ENCODE data around the gene ZNF609.

Gene ZNF609

DNA sequence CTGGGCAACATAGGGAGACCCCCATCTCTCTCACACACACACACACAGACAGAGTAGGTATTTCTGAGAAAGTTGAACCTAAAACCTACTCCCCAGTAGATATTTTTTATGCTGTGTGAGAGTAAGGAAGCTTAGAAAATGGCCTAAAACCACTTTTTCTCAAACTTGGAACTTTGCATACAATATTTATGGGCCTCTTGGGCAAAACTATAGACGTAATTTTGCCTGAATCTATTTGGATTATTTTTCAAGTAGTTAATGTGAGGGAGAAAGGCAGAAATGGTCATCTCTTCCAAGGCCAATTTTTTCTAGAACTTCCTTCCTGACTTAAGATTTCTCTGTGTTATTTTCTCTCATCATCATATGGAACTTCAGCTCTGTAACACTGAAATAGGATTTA lies 81.7 kb downstream of the ZNF609 start:
- no peak for DNase-seq (ENCODE audit: low read depth in 2 of 2)

DNA sequence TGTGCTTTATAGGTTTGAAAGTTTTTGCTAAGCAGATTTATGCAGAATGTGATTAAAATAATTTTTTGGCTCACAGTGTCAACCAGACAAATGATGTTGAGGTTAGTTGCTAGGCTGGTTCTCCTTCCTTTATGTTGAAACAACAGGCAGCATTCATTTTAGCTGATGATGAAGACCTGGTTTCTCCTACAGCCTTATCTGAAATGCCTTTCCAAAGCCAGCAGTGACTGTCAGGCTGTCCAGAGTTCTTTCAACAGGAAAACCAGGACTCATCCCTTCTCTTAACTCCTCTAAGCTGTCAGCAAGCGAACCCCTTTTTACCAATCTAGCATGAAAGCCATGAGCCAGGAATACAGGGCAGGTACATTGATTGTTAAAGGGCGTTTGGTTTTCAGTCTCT lies 84.1 kb downstream of the ZNF609 start:
- DNase-seq (ENCODE audit: low read depth in 2 of 2): no peak

DNA sequence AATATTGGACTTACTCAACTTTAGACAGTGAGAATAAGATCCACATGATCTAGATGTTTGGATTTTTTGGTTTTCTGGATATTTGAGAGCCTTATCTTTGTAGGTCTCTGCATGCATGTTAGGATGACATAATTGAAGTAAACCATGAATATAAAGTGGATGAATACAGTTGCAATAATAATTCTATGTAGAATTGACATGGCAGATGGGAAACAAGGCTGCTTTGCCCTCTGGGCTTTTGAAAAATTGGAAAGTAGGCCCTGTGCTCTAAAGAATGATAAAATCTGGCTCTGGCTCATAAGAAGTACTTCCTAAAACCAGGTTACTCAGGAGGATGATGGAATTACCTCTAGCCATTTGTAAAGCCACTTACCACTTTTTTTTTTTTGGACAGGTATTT lies 86.9 kb downstream of the ZNF609 start:
- no peak for DNase-seq (ENCODE audit: low read depth in 2 of 2)

DNA sequence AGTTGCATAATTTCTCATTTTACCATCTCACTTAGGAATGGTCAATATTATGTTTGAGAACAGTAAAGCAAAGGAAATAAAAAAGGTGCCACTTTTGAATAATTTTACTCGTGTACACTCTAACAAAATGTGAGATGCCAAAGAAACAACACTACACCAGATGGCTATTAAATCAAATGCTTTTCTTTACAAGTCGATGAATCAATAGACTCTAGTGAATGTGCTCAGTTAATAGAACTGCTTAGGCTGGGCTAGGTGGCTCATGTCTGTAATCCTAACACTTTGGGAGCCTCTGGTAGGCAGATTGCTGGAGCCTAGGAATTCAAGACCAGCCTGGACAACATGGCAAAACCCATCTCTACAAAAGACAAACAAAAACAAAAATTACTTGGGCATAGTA lies 87.9 kb downstream of the ZNF609 start:
- DNase-seq (ENCODE audit: low read depth in 2 of 2): no peak

DNA sequence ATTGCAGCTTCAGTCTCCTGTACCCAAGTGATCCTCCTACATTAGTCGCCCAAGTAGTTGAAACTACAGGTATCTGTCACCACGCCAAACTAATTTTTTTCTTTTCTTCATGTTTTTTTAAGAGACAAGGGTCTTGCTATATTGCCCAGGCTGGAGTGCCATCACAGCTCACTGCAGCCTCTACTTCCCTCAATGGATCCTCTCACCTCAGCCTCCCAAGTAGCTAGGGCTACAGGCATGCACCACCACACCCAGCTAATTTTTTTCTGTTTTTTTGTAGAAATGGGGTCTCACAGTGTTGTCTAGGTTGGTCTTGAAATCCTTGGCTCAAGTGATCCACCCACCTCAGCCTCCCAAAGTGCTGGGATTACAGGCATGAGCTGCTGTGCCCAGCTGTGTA lies 89.5 kb downstream of the ZNF609 start:
- DNase-seq (ENCODE audit: low read depth in 2 of 2): no peak

DNA sequence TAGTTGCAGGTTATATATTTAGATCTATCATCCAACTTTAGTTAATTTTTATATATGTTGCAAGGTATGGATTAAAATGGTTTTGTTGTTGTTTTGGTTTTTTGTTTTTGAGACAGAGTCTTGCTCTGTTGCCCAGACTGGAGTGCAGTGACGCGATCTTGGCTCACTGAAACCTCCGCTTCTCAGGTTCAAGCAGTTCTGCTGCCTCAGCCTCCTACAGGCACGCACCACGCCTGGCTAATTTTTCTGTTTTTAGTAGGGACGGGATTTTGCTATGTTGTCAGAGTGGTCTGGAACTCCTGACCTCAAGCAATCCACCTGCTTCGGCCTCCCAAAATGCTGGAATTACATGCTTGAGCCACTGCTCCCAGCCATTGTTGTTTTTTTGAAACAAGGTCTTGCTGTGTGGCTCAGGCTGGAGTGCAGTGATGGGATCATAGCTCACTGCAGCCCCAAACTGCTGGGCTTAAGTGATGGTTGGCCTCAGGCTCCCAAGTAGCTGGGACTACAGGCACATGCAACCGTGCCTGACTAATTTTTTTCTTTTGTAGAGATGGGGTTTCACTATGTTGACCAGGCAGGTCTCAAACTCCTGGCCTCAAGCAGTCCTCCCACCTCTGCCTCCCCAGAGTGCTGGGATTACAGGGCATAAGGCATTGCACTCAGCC lies 92.0 kb downstream of the ZNF609 start:
- DNase-seq (ENCODE audit: low read depth in 2 of 2): no peak

DNA sequence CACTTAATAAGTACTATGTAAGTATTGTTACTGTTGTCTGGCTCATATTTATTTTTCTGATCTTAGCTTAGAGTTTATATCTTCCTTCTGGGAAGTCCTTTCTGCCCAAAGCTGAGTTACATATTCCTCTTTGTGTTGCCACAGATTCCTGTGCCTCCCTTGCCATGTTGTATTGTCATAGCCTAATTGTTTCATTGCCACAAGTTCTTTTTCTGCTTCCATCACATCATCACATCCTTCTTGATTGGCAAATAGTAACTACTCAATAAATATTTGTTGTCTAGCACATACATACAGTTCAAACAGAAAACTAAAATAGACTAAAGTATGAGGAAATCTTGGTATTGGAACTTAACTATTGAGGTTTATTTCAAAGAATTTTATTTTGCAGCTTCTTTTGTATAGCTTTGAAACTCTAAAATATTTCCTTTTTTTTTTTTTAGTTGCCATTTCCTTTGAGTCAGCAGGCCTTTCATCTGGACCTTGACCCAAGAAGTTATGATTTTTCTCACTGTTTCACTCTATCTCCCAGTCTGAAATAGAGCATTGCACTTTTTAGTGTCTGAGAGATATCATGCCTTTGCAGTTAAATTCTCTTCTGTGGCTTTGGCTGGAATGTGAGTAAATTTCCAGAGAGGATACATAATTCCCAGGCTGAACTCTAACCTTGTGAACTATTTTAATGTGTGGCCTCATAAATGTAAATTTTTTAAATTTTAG lies 98.2 kb downstream of the ZNF609 start:
- DNase-seq (ENCODE audit: low read depth in 2 of 2): no peak

DNA sequence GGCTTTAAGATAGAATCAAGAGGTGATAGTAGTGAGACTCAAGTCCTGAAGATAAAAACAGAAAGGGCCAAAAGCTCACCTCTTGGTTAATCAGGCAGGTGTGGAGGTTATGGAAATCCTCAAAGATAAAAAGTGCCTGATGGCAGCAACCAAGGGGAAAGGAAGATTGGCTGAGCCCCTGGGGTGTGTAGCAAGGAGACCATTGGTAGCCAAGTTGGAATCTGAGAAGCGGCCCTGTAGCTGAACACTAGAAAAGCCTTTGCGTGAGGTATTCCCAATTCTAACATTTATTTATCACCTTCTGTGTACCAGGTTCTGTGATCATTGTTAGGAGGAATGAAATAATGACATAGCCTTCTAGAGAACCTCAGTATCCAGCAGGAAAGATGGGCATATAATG lies 98.9 kb downstream of the ZNF609 start:
- DNase-seq (ENCODE audit: low read depth in 2 of 2): no peak

DNA sequence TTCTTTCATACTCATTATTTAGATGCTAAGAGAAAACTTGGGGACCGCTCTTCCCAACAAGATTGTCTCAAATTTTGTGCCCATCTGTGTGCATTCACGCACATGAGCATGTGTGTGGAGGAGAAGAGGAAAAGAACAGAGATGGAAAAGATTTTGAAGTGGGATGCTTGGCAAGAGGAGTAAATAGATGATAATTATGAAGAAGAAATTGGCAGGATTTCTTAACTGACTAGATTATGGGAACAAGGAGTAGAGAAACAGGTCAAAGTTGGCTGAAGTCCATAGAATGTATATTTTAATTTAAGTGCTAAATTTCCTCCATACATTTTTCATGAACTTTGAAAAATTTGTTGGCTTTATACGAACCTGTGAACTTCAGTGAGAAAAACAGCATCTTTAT lies 100.1 kb downstream of the ZNF609 start:
- DNase-seq (ENCODE audit: low read depth in 2 of 2): no peak

DNA sequence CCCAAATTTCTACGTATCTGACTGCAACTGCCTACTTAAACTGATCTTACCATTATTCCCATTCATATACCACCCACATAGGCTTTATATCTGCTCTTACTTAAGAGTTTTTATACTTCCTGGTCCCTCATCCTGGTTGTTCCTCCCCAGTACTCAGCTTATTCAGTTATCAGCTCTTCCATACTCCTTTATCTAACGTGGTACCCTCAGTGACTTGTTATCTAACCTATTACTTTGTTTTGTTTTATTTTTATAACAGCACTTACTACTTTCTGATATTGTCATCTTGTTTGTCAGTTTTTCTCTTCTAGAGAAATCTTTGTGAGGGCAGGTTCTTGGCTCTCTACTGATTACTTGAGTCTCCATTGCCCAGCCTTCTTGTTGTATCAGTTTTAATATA lies 100.6 kb downstream of the ZNF609 start:
- DNase-seq (ENCODE audit: low read depth in 2 of 2): no peak

DNA sequence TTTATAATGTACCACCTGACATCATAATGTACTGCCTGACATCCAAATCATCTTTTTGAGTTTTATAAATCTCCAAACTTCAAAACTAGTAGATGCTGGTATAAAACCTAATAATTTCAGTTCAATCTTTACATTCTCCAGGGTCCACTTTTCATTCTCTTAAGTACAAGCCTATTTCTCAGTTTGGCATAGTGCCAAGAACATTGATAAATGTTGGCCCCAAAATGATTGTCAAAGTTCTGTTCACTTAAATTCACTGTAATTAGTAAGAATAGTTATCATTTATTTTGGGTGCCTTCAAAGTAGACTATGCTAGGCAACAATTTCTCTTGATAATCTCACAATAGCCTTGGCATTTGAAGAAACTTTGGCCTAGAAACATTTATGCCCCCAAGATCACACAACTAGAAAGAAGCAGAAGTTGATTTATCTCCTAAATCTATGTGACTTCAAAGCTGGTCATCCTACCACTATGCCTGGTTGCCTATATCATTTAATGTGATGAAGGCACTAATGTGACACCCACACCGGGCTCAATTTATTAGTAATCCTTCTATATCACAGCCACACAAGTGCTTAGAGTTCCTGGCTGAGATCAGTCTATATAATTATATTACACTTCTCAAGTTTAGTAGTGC lies 101.7 kb downstream of the ZNF609 start:
- DNase-seq (ENCODE audit: low read depth in 2 of 2): no peak

DNA sequence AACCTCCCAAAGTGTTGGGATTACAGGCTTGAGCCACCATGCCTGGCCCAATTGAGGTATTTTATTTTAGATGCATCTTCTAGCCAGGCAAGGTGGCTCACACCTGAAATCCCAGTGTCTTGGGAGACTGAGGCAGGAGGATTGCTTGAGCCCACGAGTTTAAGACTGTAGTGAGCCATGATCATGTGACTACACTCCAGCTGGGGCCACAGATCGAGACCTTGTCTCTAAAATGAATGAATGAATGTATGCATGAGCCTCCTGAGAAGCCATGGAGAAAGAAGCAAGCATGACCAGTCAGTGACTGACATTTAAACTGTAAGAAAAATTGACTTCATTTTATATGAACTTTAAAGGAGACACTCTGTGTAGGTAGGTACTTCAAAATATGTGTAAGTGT lies 105.7 kb downstream of the ZNF609 start:
- no peak for DNase-seq (ENCODE audit: low read depth in 2 of 2)

DNA sequence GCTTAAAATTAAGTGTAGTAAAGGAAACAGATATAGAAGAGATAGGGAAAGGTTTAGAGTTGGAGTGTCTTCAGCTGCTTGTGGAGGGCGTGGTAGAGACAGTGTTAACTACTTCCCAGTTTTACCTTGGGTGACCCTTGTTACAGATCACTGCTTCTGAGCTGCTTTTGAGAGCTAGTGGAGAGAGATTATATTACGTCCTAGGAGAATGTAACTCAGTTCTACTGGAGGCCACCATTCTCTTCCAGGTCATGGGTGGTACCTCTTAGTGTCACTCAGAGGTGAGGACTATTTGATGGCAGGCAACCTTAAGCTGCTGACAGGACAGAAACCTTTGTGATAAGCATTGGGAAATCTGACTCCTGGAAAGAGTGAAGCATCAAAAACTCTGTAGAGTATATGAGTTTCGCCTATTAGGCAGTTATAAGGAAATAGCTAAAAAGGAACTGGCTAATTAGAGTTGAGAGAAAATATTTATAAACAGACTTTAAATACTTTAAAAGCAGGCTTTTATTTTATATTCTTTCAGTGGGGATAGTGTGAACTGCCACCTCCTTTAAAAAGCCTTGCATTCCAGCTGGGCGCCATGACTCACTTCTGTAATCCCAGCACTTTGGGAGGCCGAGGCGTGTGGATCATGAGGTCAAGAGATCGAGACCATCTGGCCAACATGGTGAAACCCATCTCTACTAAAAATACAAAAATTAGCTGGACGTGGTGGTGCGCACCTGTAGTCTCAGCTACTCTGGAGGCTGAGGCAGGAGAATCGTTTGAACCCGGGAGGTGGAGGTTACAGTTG lies 106.5 kb downstream of the ZNF609 start:
- DNase-seq (ENCODE audit: low read depth in 2 of 2): no peak

DNA sequence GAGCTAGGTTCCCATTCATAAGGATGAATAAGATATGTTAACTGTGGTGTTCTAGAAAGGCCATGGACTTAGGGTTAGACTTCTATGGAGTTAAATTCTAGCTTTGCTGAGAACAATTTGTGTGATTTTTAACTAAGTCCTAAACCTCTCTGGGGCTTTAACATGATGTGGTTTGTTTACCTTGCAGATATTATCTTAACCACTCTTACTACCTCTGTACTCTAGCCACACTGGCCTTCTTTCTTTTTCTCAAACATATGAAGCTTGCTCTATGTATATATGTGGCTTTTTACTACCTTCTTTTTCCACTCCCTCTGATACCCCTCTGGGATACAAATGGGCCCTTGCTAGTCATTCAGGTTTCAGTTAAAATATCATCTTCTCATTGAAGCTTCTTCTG lies 108.4 kb downstream of the ZNF609 start:
- no peak for DNase-seq (ENCODE audit: low read depth in 2 of 2)

DNA sequence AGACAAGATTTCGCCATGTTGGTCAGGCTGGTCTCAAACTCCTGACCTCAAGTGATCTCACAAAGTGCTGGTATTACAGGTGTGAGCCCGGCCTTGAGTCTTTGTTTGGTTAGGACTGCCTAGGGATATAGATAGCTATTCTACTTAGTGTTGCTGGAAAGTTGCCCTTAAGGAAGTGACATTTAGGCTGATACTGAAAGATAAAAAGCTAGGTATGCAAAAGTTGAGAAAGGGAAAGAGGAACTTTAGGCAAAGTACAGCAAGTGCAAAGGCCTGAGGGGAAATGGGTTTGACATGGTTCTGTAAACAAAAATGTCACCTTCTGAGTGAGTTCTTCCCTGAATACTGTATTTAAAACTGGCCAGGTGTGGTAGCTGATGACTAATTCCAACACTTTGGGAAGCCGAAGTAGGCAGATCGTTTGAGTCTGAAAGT lies 111.5 kb downstream of the ZNF609 start:
- DNase-seq (ENCODE audit: low read depth in 2 of 2): no peak

DNA sequence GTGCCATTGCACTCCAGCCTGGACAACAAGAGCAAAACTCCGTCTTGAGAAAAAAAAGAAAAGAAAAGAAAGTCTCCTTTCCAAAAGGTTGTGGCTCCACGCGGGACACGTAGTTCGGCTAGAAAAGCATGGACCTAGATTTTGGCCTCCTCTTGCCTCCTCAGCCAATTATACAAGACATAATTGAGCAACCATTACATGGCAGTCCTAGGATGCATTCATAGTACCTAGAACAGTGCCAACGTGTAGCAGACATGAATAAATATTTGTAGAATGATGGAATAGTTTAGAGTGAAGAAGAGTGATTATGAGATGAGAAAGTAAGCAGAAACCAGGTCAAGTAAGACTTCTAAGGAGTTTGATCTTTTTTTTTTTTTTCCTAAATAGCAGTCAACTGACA lies 112.5 kb downstream of the ZNF609 start:
- DNase-seq (ENCODE audit: low read depth in 2 of 2): no peak

DNA sequence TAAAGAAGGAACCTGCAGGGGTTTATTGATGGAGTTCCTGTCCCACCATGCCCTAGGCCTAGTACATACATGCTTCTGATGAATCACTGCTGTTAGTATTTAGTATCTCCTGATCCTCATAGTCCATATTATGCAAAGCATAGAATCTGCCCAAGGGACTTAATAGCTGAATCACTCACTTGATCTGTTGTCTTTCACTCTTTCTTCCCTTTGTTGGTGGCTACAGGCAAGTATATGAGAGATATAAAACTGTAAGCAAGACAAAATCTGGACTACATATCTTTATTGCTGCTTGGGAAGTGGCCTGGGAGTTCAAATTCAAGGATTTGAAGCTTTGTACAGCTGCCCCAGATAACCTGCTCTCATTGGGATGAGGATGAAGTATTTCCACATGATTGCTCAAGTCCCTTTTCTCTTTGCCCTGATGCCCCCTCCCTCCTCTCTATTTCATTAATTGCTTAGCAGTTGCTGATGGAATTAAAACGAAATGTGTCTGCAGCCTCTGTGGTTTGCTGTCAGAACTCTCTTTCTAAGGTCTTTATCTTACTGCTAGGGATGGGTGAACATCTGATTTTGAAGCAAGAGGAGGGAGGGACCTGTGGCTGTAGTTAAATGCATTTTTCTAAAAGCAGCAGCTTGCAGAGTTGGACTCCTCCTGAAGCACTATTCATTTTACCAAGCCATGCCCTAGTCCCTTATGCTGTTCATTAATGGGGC lies 114.1 kb downstream of the ZNF609 start:
- DNase-seq (ENCODE audit: low read depth in 2 of 2): no peak

DNA sequence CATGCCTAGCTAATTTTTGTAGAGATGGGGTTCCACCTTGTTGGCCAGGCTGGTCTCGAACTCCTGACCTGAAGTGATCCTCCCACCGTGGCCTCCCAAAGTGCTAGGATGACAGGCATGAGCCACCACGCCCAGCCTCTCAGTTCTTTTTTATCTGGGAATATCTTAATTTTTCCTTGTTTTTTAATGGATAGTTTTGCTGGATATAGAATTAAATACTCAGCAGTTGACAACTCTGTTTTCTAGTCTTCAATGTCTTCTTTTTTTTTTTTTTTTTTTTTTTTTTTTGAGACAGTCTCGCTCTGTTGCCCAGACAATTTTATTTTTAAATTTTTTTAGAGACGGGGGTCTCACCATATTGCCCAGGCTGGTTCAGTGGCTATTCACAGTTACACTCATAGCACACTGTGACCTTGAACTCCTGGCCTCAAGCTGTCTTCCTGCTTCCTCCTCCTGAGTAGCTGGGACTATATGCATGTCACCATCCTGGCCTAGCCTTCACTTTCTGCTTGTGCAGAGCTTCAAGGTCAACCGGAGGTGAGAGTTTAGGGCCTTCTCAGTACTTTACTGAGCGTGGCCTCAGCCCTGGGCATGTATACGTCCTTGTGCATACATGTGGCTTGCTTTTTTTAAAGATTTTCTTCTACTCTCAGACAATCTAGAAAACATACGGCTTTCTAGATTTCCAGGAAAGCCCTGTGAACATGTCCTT lies 120.5 kb downstream of the ZNF609 start:
- no peak for DNase-seq (ENCODE audit: low read depth in 2 of 2)

DNA sequence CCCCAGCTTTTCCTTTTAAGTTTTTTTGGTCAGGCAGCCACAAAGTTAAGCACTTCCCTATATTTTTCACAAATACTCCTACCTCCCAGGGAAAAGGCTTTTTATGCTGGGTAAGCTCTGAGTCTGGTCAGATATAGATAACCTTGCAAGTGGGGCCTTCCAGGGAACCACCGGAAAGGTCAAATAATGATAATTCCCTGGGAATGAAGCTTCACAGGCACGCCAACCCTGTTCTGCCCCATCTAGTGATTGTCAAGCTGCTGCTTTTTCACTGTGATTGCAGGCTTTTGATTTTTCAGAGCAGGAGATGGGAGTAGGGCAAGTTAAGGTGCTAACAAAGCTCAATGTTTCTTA lies 121.0 kb downstream of the ZNF609 start:
- no peak for DNase-seq (ENCODE audit: low read depth in 2 of 2)

DNA sequence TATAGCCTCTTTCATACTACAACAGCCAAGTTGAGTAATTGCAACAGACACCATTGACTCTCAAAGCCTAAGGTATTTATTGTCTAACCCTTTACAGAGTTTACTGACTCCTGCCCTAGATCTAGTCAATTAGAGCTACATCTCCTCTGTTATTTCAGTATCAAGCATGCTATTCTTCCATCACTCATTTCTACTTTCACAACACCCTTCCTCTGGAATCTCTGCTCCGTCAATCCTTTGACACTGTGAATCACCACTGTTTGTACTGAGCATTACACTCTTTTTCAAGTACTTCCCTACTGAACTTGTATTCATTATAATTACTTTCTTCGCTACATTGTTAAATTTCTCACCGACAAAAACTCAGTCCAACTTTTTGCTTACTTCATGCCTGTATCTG lies 121.8 kb downstream of the ZNF609 start:
- DNase-seq (ENCODE audit: low read depth in 2 of 2): no peak

DNA sequence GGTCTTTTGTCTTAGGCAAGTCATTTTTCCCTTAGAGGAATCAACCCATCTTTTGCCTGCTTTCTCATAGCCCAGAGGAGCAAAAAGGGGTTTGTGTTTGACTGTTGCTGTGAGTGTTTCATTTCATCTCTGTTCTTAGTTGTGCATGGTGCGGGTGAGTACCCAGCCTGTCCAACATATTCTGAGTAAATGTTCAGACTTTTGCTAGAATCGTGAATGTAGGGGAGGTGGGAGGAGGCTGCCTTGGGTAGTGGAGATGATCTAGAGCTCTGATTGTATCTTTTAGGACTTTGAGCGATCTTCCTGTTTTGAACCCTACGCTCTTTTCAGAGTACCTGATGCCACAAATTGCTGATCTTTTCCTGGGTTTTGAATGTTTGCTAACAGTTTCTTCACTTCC lies 123.1 kb downstream of the ZNF609 start:
- DNase-seq (ENCODE audit: low read depth in 2 of 2): no peak

Data from stimulated activated CD8-positive, alpha-beta memory T cell treated with anti-CD3 and anti-CD28 coated beads, Interleukin-15, amount 100 ng/mL, for 4 hours (primary cell).